Neural progenitor cell (in vitro differentiated cells): ENCODE data around the gene SLC35E2B.

Experiments used
- CTCF ChIP-seq: fragments of 200-600 bp; sonication (generic); IDR thresholded peaks from 2 replicates; pipeline ENCODE4 v1.5.1; 2017; ENCODE audit warnings: antibody characterized with exemption, mild to moderate bottlenecking
- EZH2 ChIP-seq: fragments of 200-600 bp; sonication (generic); IDR thresholded peaks from 2 replicates; pipeline ENCODE4 v1.6.1; 2017; ENCODE audit warnings: antibody characterized with exemption, mild to moderate bottlenecking, moderate library complexity
- EZH2phosphoT487 ChIP-seq: fragments of 200-600 bp; sonication (generic); IDR thresholded peaks from 2 replicates; pipeline ENCODE4 v1.6.1; 2017; ENCODE audit warnings: antibody characterized with exemption

DNA sequence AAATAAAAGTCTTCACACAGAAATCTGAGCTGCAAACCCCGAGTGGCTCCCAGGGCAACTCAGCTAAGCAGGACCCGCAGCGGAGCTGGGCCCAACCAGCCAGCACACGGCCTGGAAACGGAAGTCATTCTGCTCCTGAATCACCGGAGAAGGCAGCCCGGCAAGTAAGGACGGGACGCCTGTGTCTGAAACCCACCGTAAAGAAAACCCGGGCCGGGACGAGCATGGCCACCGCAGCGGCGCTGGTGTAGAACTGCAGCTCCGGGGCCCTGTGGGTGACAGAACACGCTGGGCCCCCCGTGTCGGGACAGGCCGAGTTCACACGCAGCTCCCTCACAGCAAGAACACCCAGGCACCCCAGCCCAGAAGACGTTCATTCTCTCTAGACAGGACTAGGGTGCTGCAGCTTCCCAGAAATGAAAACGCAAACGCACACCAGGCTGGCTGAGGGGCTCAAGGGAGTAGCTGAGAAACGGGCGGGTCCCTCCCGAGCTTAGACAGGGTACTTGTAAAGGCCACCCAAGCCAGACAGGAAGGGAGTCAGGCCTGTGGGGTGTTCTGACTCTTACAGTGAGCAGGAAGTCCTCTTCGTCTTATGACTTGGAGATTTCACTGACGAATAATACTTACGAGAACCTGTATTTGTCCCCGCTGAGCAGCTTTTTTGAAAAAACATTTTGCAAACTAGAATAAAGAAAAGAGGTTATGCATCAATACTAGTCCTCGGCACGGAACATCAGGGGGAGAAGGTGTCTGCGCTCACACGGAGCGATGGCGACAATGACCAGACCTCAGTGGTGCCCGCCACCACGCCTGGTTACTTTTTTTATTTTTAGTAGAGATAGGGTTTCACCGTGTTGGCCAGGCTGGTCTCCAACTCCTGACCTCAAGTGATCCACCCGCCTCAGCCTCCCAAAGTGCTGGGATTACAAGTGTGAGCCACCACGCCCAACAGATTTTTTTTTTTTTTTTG lies 22.8 kb downstream of the SLC35E2B start:
- TF ChIP-seq CTCF (no peak), EZH2 (no peak), EZH2phosphoT487 (no peak)
